Tibial artery (tissue), 4 donors: Measurements from ENCODE around the gene PSME1.
"Not testable (repeated sequence)": the region's sequence is repeated elsewhere in the genome, so short reads cannot be mapped to it uniquely, and the experiment has no call there.

Source experiments
- DNase-seq, 2 donors: peaks; one replicate each; pipeline ENCODE4 v3.0.0-alpha.2; 2019
- H3K27ac ChIP-seq, 2 donors: fragments of 200-600 bp; sonication (generic) in 1 of 2; 1 replicate in 1 of 2; 2 replicates in 1 of 2; pipeline ENCODE4 v1.5.1; 2018 to 2019; ENCODE audit warnings: mild to moderate bottlenecking in 1 of 2
- H3K27me3 ChIP-seq, 2 donors: fragments of 200-600 bp; sonication (generic) in 1 of 2; one replicate each; pipeline versions ENCODE4 v1.5.1 to v1.6.0; 2016 to 2019
- H3K36me3 ChIP-seq, 3 donors: fragments of 200-600 bp; sonication (generic) in 2 of 3; one replicate each; pipeline ENCODE4 v1.5.1; 2016 to 2019; ENCODE audit warnings: mild to moderate bottlenecking in 2 of 3
- H3K4me1 ChIP-seq, 4 donors: fragments of 200-600 bp; sonication (generic) in 2 of 4; 1 replicate in 3 of 4; 2 replicates in 1 of 4; pipeline ENCODE4 v1.5.1; 2016 to 2019
- H3K4me3 ChIP-seq, 2 donors: fragments of 200-600 bp; sonication (generic) in 1 of 2; 1 replicate in 1 of 2; 2 replicates in 1 of 2; pipeline ENCODE4 v1.5.1; 2018 to 2019; ENCODE audit warnings: mild to moderate bottlenecking in 2 of 2
- H3K9me3 ChIP-seq, 3 donors: fragments of 200-600 bp; sonication (generic) in 1 of 3; one replicate each; pipeline ENCODE4 v1.5.1; 2016 to 2019
- CTCF ChIP-seq, 2 experiments: fragments of 200-600 bp in 1 of 2; fragments of 450-650 bp in 1 of 2; IDR thresholded peaks; one replicate each; pipeline ENCODE4 v1.5.1; 2017 to 2019; ENCODE audit warnings: antibody characterized with exemption in 2 of 2, mild to moderate bottlenecking in 1 of 2, moderate library complexity in 1 of 2
- intact Hi-C: fragments of 100-400 bp; cut with DNase I; formaldehyde crosslinking; loops from one replicate; pipeline ENCODE4 v1.15.0; 2023; ENCODE audit warnings: low total_unique reads

The PSME1 gene

GRCh38 chr14:24100197-24100981, 35.6 kb upstream of the PSME1 start:
- H3K4me3 ChIP-seq, result no peak overlapping the region
- TF ChIP-seq CTCF (IDR thresholded peaks at IDR 0.05), result no peak
- no peak for DNase-seq
- intact Hi-C loops, result no loop called here
- peaks cover 0 to 5% (median 4%) of the 10 kb centered on the region in 4 donors for H3K4me1 ChIP-seq
- H3K9me3 ChIP-seq, result no peaks in the 10 kb centered on the region
- peaks cover 0 to 49% (median 46%) of the 10 kb centered on the region in 3 donors for H3K36me3 ChIP-seq
- H3K27ac ChIP-seq, result no peak overlapping the region
- H3K27me3 ChIP-seq, result no peaks in the 10 kb centered on the region

GRCh38 chr14:24100982-24101494, 35.0 kb upstream of the PSME1 start:
- Histone ChIP-seq H3K9me3 (no peaks in the 10 kb centered on the region), H3K27me3 (no peaks in the 10 kb centered on the region), H3K36me3 (peaks cover 0 to 49% (median 46%) of the 10 kb centered on the region in 3 donors), H3K4me3 (no peak overlapping the region), H3K27ac (no peak overlapping the region), H3K4me1 (no peaks in the 10 kb centered on the region)
- intact Hi-C loops, result no loop called here
- DNase-seq, result no peak
- no peak for TF ChIP-seq CTCF (IDR thresholded peaks at IDR 0.05)

- Histone ChIP-seq H3K27ac (no peak overlapping the region), H3K4me3 (no peak overlapping the region), H3K27me3 (no peaks in the 10 kb centered on the region), H3K36me3 (peaks cover 0 to 49% (median 46%) of the 10 kb centered on the region in 3 donors), H3K4me1 (no peaks in the 10 kb centered on the region), H3K9me3 (no peaks in the 10 kb centered on the region)
- no peak for DNase-seq
- intact Hi-C loops, result no loop called here
- no peak for TF ChIP-seq CTCF (IDR thresholded peaks at IDR 0.05)
Measured at GRCh38 chr14:24102357-24103048, 33.5 kb upstream of the PSME1 start.

- no peak overlapping the region for H3K4me3 ChIP-seq
- H3K36me3 ChIP-seq, result peaks cover 0 to 44% (median 40%) of the 10 kb centered on the region in 3 donors
- H3K9me3 ChIP-seq, result no peaks in the 10 kb centered on the region
- DNase-seq, result no peak
- H3K27ac ChIP-seq, result no peak overlapping the region
- no peaks in the 10 kb centered on the region for H3K27me3 ChIP-seq
- intact Hi-C loops, result no loop called here
- no peak for TF ChIP-seq CTCF (IDR thresholded peaks at IDR 0.05)
- H3K4me1 ChIP-seq, result no peaks in the 10 kb centered on the region
Measured at GRCh38 chr14:24103451-24103850, 32.5 kb upstream of the PSME1 start.

GRCh38 chr14:24105609-24106239, 30.3 kb upstream of the PSME1 start:
- not testable (repeated sequence) for H3K27ac ChIP-seq, H3K4me1 ChIP-seq, DNase-seq, H3K4me3 ChIP-seq, H3K9me3 ChIP-seq, H3K27me3 ChIP-seq
- intact Hi-C loops, result loop anchor here (5.0 kb wide), 2 partner anchors 48 to 93 kb away; no protein-coding TSS in a partner anchor
- peaks cover 0 to 21% (median 17%) of the 10 kb centered on the region in 3 donors for H3K36me3 ChIP-seq
